Stimulated activated CD8-positive, alpha-beta memory T cell treated with anti-CD3 and anti-CD28 coated beads, Interleukin-7, amount 100 ng/mL, for 48 hours (primary cell): ENCODE data around the gene ELP4.

ENCODE experiments used
- DNase-seq, 2 donors: peaks; one replicate each; pipeline ENCODE4 v3.0.0-alpha.2; 2020; ENCODE audit warnings: low read depth in 1 of 2; ENCODE audit errors: extremely low read depth in 1 of 2

The ELP4 gene

DNA sequence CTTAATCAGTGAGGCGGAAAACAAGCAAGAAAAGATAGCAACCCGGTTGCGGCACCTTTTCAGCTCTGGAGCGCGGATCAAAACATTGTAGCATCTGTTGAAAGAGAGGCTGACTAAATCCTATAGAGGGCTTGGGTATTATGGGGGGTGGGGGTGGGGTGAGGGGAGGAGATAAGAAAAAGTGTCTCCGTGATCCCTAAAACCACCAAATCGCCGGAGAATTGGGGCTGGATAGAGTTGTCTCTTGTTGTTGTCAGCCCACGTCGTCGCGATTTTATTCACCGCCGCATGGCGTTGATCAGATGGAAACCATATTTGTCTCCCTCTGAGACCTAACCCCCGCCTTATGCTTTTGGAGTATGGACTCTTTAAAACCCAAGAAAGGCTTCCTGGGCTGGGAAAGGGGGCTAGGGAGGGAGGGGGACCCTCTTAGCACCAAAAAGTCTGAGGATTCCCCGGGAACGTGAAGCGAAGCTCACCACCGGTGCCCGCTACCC is 288.5 kb downstream of the ELP4 start:
- no peak for DNase-seq

DNA sequence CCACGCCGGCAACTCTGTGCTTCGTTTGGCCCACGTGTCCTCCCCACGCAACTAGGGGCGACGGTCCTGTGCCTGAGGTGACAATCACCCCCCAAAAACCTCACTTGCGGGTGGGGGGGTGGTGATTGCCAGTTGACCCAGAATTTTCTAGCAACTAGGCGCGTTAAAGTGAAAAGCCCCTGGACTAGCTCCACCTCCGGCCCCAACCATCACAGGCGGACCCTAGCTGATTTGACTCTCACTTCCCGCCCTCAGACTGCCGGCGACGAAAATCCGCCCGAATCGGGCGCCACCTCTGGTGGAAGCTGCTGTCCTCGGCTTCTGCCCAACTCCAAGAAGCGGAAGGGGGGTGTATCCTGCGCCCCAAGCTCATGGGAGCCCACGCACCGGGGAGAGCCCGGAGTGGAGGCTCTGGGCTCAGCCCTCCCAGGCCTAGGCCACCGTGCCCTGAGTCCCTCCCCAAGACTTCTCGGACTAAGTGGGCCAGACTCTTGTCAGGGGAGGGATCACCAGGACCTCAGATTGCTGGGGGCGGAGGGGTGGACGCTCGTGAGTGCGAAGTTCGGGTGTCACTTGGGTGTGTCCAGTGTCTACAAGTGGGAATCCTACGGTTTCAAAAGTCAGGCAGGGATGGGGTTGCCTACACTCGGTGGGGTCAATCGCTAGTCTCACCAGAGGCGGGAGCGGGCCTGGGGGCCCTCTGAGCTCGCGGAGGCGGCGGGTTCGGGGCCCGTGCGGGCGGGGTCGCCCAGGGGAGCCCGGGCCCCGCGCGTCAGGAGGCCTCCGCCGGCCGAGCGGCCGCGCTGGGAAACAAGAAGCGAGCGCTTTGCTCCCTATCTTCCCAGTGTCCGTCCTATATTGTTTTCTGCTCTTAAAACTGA is 289.2 kb downstream of the ELP4 start:
- DNase-seq = no peak

DNA sequence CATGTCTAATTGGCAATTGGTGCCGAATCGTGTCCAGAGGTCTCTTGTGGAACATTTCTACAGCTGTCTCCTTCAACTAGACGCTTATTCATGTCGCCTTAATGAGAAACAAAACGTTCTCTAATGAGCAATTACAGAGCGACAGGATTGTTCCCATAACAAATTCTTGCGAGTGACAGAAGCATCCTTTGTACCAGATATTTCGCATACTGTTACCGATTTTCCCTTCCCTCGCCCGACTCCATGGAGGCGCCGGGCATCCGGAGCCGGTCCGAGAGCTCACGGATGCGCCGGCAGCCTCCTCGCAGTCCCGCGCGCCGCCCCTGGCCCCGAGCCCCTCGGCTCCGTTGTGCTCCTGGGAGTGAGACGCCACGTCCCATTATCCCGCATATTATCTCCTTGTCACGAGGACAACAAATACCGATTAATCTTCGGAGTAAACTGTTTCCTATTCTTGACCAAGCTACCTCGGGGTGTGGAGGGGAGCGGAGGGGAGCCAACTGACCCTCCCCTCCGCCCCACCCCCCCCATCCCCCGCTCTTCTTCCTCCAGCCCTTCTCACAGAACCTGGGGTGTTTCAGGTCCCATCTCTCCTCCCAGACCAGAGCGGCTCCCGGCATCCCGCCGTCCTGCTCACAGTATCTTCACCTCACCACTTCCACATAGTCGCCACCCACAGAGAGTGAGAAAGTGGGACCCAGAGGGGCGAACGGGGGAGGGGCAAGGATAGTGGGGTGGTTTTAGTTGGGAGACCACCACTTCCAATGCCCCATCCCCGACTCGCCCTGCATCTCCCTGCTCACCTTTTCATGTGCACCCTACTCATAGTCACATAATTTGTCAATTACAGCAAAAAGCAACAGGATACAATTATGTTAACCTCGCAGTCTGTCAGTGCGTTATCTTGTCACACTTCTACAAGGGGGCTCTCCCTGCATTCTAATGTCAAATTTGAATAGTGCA is 290.1 kb downstream of the ELP4 start:
- DNase-seq = no peak

DNA sequence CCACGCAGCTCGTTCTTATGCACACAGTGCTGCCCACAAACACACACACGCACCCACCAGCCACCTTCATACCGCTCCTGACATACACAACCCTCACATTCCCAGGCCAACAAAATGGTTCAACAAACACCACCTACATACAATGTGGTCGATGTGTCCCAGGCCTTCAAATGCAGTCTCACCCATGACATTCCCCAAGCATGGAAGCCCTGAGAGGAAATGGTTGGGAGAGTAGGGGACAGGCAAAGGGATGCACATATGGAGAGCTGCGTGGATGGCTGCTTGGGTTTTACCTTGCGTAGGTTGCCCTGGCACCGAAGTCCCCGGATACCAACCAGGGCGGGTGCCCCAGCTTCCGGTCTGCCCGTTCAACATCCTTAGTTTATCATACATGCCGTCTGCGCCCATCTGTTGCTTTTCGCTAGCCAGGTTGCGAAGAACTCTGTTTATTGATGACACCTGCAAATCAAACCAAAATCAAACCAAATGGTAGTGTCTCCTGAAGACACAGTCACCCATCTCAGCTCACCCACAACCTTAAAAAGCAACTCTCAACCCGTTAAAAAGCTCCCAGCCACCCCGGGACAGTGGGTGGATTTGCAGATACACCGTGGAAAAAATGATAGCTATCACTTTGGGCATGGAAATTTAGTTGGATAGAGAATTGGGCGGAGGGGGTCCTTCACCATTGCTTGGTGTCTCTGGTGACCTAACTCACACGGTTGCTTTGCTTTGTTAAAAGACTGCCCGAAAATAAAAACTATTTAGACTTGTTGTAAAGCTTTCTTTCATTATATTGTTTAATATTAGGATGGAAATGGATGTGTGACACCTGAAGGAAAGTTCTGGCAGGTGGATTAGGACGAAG is 291.1 kb downstream of the ELP4 start:
- no peak for DNase-seq

DNA sequence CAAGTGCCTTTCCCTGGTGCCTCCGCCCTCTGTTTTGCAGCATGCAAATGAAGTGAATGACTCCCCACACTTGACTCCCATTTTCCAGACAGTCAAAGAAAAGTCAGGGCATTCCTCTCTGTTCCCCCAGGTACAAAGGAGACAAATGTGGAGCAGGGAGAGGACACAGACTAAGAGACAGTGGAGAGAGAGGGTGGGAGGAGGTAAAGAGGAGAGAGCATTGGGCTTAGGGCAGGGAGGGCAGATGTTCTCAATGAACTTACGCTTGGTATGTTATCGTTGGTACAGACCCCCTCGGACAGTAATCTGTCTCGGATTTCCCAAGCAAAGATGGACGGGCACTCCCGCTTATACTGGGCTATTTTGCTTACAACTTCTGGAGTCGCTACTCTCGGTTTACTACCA is 291.7 kb downstream of the ELP4 start:
- no peak for DNase-seq

DNA sequence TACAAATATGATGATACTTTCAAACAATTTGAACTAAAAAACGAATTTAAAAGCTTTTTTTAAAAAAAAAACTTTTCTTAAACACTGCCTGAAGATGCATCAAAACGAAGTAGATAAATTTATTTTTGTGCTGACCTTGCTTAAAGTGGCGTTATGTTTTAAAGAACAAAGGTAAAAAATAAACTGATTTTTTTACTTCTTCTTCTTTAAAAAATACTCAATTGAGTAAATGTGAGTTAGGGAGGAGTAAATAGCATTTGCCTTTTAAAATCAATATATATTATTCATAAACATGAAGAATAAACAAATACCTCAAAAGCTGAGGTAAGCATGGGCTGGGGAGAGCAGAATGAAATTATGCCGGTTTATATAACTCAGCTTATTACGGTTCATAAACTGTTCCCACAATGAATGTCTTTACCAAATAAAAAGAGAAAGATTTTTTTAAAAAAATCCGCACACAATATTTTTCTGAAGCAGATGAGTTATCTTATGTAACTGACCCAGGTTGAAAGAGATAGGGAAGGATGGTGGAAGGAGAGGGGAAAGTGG is 292.5 kb downstream of the ELP4 start:
- DNase-seq = no peak

DNA sequence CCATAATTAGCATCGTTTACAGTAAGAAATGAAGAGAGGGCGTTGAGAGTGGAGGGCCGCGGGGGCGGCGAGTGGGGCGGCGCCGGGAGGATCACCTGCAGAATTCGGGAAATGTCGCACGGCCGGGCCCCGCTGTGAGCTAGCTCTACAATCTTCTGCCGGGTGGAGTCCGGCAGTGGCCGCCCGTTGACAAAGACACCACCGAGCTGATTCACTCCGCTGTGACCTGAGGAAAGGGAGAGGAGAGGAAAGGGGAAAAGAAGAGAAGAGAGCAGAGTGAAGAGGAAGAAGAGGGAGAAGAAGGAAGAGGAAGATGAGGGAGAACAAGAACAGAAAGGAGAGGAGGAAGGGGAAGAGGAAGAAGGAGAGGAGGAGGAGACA is 293.0 kb downstream of the ELP4 start:
- DNase-seq = no peak

DNA sequence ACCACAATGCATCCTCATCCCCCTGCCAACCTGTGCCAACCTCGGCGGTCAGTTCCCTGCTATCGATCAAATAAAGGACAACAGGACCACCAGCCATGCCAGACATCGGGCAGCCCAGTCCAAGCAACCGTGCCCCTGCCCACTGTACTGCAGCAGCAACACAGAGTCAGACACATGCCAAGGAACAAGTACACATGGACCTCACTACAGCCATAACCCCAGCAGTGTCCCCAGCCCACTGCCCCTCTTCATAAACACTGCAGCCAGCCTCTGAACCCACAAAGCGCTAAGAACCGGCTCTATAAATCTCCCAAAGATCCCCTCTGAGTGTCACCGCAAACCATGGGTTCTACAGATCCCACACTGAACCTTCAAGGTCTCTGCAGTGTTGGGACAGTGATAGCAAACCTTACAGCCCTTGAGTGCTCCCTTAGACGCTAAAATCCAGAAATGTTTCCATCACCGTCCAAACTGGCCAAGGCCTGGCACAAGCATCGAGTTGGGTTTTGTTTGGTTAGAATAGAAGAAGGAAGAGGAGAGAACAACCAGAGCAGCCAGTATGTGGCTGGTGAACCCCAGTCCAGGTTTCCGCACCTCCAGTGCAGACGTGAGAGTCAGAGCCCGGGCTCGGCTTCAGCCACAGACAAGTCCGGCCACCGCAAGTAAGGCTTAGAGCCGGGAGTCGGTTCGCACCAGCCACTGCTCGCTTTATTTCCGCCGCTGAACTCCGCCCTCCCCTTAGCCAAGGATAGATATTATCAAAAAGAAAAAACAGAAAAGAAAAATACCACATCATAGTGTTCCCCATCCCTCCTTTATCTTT is 293.6 kb downstream of the ELP4 start:
- DNase-seq = no peak

DNA sequence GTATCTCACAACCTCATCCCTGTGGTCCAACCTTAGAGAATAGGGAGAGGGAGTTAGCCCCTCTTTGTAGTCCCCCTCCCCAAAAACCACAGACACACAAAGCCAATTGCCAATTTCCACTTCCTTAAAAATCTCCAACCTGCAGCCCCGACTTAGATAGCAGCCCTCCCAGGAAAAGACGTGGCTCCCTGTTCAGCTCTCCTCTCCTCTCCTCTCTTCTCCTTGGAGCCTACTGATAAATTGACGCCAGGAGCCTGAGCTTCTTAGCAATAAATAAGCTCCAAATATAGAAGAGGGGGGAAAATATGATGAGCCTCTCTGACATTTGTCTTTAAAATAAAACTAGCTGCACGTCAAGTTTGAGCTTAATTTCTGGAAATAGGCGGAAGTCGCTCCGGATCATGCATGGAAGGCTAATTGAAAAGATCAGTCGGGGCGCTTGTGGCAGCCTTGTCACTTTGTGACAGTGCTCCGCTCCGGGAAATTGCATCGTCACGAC is 294.3 kb downstream of the ELP4 start:
- no peak for DNase-seq

DNA sequence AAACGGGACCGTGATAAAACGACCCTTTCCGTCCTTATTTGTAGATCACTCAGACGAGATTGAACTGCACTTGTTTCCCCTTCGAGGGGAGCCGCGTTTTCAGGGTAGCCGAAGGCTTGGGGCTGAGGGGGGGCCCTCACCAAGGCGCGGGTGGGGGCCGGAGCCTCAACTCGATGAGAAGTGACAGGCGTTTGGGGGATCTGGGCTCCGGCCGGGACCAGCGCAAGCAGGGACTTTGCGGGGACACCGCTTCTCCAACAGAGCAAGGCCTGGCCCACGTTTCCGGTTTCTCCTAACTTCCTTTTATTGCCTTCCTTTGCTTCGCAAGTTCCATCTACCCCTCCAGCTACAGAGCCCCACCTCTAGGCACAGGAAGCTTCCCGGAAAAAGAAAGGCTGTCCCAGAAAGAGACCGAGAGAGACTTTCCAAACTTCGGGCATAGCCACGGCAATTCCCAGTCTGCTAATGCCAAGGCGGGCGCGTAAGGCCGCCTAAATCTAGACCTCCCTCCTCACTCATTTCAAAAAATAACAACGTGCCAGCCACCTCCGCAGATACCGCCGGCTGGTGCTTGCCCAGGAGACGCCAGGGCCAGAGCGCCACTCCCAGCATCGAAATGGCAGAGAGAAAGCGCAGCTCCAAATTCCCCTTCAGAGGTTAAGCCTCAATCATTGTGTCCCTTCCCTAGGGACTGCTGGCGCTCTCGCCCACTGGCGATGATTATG is 294.9 kb downstream of the ELP4 start:
- DNase-seq = no peak

DNA sequence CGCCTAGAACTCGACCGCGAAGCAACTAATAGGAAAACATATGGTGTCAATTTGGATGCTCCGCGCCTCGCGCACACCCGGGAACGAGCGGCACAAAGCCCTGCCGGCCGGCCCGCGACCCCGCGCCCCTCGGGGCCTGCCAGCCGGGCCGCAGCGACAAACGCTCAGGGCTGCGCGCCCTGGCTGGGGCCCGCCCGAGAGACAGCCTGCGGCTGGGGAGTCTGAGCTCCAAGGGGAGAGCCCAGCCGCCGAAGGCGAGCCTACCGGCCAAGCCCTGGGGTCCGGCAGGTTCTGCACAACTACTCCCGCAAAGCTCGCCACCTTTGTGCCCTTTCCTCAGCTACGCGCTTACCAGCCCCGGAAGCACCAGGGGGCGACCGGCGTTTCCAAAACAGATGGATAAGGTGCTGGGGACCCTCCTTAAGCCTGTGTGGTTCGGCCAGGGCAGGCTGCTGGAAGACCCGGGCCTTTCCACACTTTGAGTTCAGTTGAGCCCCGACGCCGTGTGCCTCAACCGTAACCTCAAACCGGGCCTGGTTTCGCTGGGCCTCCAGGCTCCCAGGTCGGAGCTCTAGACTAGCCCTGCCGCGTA is 295.6 kb downstream of the ELP4 start:
- DNase-seq = no peak

DNA sequence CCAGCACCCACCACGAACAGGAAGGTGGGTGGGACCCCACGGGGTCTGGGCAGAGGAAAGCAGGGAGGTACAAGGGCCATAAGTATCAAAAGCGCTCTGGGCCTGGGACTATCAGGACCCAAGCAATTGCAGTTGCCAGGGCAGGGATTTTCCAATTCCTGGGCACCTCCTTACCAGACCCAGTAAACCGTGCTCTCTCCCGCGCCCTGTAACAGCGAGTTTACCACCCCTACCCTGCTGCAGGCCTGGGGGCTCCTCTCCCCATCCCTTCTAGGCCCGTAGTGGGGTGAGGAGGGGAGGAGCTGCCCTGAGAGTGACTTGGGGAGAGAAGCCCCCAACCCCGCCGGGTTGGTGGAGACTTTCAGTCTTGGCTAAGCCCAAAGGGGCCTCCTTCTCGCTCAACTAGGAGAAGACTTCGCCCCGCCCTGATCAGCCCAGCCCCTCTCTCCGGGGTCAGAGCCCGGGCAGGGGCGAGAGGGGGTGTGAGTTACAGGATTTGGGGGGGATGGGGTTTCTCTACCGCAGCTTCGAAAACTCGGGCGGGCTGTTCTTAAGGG is 296.1 kb downstream of the ELP4 start:
- no peak for DNase-seq

DNA sequence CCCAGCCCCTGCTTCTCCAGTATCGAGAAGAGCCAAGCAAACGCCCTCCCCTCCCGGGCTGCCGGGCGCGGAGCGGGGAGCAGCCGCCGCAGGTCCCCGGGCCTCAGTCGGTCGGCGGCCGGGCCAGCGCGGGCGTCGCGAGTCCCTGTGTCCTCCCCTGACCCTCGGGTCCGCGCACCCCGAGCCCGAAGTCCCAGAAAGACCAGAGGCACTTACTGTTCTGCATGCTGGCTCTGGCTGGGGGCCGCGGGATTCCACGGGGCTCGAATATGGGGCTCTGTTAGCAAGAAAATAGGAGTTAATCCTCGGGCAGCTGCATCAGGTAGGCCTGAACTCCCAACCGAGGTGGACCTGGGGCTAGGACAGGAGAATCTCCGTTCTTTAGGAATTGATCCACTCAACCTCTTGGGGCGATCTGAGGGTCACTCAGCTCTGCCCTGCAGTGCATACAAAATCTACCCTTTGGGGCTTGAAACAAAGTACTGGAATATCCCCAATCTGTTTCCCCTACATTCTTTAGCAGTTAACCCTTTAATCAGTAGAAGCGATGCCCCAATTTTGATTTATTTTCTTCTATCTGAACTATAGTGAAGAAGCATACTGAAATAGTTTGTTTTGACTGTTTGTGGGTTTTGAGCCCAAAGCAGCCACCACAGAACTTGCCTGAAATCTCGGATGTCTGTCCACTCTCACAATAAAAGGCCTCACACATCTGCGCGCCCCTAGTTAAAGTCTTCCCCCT is 296.8 kb downstream of the ELP4 start:
- DNase-seq = no peak

DNA sequence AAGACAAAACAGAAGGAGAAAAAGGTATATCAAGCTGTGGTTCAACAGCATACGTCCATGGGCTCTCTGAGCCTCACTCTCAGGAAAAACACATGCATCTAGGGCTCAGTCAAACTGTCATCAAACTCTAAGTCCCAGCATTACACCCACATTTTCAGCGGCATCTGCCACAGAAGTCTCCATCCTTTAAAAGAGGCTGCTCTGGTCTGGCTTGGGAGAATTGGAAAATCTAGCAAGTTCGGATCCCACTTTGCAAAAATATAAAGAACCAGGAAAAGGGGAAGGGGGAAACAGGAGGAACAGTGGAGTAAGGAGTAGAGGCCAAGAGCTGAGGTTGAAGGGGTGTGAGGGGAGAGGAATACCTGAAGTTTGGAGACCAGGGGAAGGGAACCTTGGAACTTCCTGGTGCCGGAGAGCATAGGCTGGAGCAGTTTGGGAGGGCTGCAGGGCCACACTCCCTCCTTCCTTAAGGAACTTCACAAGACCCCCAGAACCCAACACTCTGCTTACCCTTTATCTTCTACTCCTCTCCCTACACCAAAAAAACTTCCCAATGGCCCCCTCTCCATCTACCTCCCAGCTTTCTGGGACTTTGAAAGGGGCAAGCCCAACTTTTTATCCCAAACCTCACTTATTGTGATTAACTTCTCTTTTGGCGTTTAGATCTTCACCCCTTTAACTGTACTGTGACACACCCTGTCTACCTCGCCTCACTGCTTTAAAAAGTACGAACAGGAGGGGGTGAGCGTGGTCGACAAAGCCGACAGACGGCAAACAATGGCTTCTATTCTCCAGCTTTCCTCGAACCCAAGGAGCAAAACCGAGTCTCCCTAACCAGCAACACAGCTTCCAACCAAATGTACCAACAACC is 297.6 kb downstream of the ELP4 start:
- no peak for DNase-seq

DNA sequence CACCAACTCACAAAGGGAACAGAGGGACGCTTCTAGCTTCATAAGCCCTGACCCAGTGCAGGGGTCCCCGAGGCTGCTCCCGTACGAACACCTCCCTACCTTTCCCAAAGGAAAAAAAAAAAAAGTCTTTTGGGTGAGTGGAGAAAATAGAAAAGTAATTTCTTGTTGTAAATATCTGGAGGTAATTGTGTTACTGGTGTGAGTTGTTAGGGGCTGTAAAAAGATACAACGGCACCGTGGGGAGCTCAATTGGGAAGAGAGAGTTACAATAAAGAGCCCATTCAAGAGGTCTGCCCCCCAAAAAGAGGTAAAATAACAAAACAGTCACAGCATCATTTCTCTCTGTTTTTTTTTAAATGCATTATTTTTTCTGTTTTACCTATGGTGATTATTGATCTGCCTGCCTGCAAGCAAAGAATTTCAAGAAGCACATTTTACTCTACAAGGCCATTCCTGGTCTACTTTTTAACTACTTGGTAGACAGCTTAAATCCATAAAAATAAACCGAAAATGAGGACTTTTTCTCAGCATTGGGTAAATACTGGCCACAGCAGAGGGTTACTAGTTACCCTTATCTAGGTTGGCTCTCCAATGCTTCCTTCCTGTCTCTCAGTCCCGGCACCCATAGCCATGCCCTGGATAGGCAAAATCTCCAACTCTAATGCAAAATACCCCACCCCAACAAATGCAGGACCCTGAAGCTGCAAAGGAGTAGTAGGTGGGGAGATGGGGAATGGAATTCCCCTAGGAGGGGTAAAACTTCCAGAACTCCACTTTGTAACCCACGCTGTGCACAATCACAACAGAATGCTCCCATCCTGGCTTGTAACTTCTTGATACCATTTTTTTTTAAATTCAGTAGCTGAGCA is 298.5 kb downstream of the ELP4 start:
- no peak for DNase-seq
